HG03159 (cell line): ENCODE measurements around the gene ERG.

Experiments
- ATAC-seq: cut with Tn5 transposase; IDR thresholded peaks from one replicate; pipeline ENCODE4 v1.9.1; 2021; ENCODE audit warnings: mild to moderate bottlenecking, moderate library complexity; ENCODE audit not compliant: unreplicated experiment

Gene ERG

GRCh38 chr21:38500073-38500472 is 1.8 kb upstream of the ERG start:
- no peak for ATAC-seq

DNA sequence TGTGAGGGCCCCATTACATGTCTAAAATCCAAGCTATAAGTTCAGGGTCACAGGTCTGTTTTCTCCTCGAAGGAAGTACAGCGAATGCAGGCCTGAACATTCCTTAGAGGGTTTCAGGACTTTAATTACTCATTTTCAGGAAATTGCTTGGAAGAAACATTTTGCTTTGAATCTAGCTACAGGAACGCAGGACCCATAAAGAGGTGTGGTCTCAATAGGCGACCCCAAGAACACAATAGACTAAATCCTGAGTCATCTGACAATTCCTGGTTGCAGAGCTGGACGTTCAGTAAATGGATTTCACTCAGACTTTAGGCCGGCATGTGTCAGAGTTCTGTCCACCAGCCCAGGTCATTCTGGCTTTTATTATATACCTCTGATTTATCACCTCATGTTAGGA is 1.0 kb upstream of the ERG start:
- ATAC-seq = no peak

GRCh38 chr21:38496224-38496623 is 2.1 kb downstream of the ERG start:
- ATAC-seq = no peak

- no peak for ATAC-seq
Measured at GRCh38 chr21:38495696-38496095, 2.6 kb downstream of the ERG start.

DNA sequence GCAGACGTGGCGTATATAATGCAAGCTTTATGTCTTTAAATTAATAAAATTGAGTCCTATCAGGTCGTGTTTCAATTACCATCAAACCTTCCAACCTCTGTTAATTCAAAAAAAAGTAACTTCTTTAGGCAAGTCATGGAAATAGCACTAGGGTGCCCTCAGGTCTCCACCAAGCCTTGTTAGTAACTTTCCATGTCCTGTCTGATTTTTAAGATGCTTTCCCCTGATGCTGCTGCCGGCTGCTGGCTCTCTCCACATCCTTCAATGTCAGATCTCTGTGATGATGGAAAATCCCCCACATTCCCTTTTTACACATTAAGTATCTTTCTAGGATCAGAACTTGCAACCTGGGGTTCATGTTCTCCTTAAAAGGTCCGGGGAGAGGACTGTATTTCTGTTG is 3.0 kb downstream of the ERG start:
- ATAC-seq = no peak

GRCh38 chr21:38494703-38495102 is 3.6 kb downstream of the ERG start:
- ATAC-seq = no peak

- no peak for ATAC-seq
Measured at GRCh38 chr21:38494251-38494642, 4.0 kb downstream of the ERG start.

DNA sequence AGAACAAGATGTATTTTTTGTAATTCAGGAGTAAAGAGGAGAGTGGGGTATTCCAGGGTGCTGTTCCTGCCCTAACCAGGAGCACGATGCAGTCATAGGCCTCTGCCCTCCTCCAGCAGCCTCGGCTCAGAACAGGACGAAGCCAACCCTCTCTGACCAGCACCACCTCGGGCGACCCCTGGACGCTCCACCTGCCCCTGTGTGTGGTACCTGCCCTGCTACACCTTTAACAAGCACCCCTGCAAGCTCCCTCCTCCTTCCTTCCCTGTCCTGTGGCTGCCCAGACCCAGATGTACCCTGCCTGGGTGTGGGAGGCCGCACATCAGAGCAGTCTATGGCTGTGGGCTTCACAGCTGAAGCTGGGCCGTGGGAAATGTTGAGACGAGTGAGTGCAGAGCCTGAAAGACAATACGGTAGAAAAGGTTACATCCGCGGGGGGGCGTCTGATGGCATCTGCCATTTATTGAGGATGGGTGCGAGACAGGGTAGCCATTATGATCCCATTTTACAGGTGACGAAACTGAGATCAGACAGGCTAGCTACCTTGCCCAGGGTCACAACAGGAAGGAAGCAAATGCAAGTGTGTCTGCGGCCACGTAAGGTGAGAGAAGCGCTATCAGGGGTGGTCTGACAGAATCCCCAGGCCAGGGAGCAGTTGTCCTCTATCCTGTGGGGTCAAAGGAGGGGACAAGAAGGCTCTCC is 4.6 kb downstream of the ERG start:
- no peak for ATAC-seq

DNA sequence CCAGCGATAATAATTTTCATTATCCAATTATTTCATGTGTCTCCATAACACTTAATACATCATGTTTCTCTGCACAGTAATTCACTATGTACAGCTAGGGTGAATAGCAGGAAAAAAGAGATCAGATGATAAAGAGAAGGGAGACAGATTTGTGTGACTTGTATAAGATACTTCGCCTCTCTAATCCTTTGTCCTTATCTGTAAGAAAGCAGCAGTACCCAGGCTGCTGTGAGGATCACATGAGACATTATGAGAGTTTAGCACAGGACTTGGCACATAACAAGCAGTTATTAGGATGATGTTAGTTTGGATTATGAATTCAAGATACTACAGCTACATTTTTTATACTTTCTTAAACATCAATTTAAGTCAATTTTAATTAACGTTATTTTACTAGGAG is 6.3 kb downstream of the ERG start:
- no peak for ATAC-seq

- no peak for ATAC-seq
Measured at GRCh38 chr21:38491536-38491935, 6.7 kb downstream of the ERG start.

DNA sequence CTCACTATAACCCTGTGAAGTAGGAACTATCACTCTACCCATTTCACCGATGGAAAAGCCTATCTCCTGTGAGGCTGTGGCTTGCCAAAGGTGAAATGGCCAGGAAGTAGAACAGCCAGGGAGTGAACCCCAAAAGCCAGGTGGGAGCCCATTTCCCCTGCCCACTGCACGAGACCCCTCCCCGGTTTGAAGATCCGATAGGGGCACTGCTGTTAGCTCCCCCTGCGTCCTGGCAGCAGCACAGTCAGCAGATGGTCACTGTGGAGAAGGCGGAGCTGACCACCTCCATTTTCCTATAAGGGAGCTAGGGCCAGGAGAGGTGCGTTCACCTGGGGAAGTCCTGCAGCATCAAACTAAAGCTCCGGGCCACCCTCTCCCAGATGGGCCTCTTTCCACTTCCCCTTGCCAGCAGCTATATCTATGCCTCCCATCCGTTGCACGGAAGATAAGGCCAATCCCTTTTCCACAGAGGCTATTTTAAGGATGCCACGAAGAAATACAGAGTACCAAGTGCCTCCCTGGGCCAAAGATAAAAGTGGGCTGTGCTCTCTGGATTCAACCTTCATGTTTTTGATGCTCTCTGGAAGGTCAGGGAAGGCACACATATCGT is 7.8 kb downstream of the ERG start:
- no peak for ATAC-seq

DNA sequence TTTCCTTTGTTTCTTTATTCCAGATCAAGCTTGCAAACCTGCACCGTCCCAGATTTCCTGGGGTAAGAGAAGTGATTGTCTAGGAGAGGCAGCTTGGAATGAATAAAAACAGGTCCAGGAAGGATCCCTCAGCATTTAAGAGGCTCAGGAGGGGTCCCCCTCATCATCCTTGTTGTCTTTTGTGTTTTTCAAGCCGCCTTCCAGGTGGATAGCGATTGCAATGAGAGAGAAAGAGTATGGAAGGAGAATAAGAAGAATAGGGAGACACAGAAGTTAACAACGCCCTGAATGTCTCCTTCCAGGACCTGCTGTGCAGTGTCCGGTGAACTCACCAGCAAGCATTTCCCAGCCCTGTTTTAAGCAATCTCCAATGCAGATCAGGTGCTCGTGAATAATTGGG is 8.5 kb downstream of the ERG start:
- no peak for ATAC-seq

DNA sequence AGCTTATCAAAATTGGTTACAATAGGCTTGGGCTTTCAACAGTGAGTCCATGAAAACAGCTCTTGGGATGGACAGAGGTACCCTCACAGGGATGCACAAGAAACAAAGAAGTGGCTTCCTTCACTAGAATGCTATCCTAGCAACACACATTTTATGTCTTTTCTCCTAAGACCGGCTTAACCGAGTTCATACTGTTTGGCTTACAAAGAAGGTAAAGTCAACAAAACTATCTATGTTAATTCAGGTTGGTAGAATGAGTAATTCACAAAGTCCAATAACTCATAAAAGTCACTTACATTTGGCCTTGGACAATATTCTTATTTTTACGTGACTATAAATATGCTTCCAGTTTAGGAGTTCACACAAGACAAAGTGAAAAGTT is 9.0 kb downstream of the ERG start:
- ATAC-seq = no peak

GRCh38 chr21:38488640-38489270 is 9.5 kb downstream of the ERG start:
- ATAC-seq = no peak

- ATAC-seq = no peak
Measured at GRCh38 chr21:38487901-38488639, 10.2 kb downstream of the ERG start.

DNA sequence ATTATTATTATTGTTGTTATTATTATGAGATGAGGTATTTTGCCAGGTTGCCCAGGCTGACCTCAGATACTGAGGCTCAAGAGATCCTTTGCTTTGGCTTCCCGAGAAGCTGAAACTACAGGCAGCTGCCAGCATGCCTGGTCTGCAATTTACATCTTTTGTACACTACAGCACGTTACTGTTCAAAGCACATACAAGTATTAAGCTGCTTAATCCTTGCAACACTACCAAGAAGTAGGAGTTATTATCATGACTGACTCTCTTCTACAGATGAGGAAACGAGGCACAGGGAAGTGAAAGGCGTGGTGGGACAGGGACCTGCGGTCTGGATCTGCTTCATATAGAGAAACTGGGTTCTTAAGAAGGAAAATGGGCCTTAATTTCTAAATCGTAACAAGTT is 11.6 kb downstream of the ERG start:
- ATAC-seq = no peak

GRCh38 chr21:38486221-38486620 is 12.1 kb downstream of the ERG start:
- ATAC-seq = no peak

- ATAC-seq = no peak
Measured at GRCh38 chr21:38479641-38480525, 18.4 kb downstream of the ERG start.

DNA sequence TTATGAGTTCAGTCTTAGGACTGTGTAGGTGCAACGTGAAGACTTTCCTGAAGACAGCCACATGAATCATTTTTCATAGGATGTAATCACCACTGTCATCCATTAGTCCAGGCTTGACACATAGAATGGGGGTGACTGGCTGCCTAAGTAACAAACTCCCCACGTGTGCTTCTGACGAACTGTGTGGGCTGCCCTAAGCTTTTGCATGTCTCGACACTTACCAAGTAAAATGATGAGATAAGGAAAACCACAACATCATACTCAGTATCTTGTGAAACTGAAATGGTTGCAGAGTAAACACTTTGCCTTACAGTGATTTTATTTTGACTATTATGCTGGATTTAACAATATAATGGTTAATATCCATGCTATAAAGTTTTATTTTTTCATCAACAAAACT is 19.5 kb downstream of the ERG start:
- no peak for ATAC-seq

DNA sequence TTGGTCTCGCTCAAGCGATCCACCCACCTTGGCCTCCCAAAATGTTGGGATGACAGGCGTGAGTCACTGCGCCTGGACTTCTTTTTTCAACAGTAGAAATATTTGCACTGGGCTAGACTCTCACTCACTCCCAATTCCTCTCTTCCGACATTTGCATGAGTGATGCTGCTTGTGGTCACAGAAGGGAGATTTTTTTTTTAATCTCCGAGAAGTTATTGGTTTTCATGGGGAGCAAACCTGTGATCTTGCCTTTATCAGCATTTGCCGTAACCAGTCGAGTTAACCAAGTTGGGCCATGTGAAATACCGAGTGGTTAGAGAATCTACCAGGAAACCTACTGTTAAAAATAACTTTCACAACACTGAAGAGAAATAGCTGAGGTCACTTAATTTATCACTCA is 21.1 kb downstream of the ERG start:
- ATAC-seq = no peak

GRCh38 chr21:38476385-38476784 is 21.9 kb downstream of the ERG start:
- ATAC-seq = no peak
